ENCODE measurements around the gene SEC14L5.
"Not testable (repeated sequence)": the region's sequence is repeated elsewhere in the genome, so short reads cannot be mapped to it uniquely, and the experiment has no call there.

SEC14L5 gene

GRCh38 chr16:4958510-4959438, 644 bp downstream of the SEC14L5 start:
- no peak for DNase-seq

- DNase-seq: no peak
Observed at GRCh38 chr16:4960579-4960978, 2.4 kb downstream of the SEC14L5 start.

DNA sequence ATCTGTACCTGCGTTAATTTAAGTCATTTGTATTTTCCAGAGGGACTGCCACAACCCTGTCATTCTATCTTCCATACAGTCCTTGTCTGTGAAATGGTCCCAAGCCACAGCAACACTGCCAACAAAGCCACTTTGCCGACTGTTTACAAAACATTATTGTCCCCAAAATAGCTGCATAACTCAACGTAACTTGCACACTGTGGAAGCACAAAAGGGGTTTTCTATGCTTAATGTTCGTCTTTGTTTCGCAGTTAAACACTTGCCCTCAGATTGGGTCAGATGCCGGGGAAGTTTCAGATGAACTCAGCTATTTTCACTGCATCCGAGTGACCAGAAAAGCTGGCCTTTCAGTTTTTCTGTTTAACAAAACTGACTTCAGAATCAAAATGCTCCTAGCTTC, 4.6 kb downstream of the SEC14L5 start:
- no peak for DNase-seq

DNA sequence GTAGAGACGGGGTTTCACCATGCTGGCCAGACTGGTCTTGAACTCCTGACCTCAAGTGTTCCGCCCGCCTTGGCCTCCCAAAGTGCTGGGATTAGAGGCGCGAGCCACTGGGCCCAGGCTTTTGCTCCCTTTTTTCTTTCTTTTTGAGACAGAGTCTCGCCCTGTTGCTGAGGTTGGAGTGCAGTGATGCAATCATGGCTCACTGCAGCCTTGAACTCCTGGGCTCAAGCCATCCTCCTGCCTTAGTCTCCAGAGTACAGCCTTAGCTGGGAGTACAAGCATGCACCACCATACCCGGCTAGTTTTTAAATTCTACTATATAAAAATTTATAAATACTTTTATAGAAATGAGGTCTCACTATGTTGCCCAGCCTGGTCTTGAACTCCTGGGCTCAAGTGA, 5.4 kb downstream of the SEC14L5 start:
- not testable (repeated sequence) for DNase-seq

DNA sequence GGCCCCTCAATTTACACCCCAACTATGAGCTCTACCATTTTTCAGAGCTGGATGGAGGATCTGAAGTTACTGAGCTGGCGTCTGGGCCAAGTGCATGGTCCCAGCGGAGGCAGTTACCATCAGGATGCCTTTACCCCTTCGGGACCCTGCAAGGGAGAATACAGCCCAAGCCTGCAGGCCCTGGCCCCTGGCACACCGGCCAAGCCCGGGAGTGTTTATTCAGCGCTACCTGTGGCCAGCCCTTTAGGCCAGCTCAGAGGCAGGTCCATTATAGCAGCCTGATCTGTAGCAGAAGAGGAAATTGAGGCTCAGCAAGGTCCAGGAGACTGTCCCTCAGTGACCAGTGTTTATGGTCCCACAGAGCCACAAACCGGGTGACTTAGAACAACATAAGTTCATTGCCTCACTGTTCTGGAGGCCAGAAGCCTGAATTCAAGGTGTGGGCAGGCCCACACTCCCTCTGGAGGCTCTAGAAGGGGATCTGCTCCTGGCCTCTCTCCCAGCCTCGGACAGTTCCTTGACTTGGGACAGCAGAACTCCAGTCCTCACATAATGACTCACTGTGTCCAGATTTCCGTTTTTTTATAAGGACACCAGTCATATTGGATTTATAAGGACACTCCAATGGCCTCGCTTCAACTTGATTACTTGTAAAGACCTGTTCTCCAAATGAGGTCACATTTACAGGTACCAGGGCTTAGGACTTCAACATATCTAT, 8.8 kb downstream of the SEC14L5 start:
- no peak for DNase-seq

- not testable (repeated sequence) for DNase-seq
Observed at GRCh38 chr16:4968278-4968677, 10.1 kb downstream of the SEC14L5 start.

- no peak for DNase-seq
Observed at GRCh38 chr16:4968879-4969483, 10.9 kb downstream of the SEC14L5 start.

- no peak for DNase-seq
Observed at GRCh38 chr16:4970010-4970409, 11.9 kb downstream of the SEC14L5 start.

GRCh38 chr16:4972938-4973587, 14.9 kb downstream of the SEC14L5 start:
- no peak for DNase-seq

GRCh38 chr16:4976079-4976478, 17.9 kb downstream of the SEC14L5 start:
- DNase-seq: no peak

DNA sequence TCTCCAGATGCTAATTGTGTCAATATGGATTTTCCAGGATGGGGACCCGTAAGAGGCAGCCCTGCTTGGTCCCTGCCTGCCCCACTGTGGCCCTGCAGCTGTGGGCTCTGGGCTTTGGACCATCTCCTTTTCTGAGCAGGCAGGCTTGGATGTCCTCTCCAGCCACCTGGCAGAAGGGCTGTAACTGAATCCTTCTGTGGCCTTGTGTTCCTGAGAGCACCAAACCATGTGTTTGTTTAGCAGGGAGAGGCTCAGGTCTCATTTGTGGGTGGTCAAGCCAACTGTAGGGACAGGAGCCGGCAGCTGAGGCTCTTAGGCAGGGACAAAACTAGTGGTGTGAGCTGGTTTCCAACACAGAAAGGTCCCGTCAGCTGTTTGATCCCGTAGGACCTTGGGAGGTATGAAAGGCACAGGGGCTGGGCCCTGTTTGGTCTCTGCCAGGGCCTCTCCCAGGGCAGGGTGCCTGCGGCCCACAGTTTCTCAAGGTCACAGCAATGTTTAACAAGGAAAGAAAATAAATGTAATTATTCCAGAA, 18.5 kb downstream of the SEC14L5 start:
- DNase-seq: no peak

GRCh38 chr16:4979164-4979563, 21.0 kb downstream of the SEC14L5 start:
- no peak for DNase-seq

DNA sequence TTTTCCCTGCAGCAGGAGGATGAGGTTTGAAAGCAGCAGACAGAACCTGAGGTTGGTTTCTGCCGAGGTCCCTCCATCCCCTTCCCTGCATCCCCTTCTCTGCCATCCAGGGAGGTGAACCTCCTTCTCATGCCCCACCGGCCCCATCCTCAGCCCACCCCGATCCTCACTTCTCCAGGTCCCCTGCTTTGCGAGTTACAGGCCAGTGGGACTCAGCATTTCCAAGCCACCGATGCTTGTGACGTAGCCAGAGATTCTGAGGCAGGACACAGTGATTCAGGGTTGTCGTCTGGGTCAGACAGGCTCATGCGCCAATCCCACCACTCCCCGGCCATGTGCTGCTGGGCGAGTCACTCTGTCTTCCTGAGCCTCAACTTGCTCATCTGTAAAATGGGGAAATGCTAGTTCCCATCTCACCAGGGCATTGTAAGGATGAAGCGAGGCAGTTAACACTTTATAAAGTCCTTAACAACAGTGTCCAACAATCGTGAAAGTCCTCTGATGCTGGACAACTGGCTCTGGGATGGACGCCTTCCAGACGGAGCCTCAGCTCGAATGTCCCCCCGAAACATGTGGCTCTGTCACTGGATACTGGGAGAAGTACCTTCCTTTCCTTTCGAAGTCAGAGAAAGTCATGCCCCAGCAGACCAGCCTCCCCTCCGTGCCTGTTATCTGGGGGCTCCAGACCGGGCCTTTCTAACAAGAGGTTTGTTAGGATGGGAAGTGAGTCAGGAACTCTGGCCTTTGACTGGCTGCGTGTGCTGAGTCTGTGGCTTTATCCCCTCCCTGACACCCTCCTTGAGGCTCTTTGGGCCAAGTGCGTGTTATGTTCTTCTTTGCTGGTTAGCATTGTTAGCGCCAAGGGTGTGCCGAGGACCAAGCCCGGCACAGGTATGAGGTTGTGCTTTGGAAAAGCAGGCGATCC, 21.9 kb downstream of the SEC14L5 start:
- DNase-seq: no peak

GRCh38 chr16:4980691-4981090, 22.6 kb downstream of the SEC14L5 start:
- DNase-seq: no peak

DNA sequence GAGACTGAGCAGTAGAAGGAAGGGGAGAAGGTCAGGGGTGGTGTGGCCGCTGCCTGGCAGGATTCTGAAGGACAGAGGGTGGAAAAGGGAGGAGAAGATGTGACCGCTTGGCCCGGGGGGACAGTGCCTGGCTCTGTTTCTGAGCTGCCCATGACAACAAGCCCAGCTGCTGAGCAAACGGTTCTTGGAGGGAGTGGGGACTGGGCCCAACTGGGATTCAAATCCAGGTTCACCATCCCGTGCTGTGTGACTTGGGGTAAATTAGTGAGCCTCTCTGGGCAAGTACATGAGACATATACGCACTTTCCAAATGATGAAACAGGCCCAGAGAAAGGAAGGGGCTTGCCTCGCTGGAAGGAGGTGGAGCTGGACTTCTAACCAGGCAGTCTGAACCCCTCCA, 23.3 kb downstream of the SEC14L5 start:
- DNase-seq: no peak

DNA sequence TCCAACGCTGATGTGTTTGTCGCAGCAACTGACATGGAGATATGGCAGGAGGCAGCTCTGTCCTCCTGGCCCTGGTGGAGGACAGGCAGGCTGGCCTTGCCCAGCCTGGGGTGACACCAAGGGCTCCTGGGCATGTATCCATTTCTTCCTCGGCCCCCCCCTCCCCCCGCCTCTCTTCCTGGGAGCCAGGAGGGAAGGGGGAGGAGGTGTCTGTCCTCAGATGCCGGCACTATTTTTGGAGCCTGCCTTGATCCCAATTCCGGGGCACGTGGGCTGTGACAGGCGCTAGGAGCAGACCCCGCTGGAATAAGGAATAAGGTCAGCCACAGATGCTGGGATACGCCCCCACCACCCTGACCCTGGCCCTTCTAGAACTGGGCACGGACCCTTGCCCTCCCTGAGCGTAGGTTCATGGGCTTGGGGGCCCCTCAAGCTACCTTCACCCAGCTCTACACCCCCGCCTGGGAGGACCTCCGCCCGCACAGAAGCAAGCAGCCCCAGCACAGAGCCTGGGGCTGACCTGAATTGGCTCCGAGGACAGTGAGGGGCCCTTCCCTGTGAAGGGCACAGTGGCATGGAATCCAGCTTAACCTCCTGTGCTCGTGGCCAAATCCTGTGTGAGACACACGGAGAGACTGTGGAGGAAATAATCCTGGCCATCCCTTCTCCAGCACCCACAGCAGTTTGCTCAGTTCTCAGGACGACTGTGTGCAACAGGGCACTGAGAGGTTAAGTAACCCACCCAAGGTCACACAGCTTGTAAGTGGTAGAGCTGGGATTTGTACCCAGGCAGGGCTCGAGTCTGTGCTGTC, 24.1 kb downstream of the SEC14L5 start:
- no peak for DNase-seq

DNA sequence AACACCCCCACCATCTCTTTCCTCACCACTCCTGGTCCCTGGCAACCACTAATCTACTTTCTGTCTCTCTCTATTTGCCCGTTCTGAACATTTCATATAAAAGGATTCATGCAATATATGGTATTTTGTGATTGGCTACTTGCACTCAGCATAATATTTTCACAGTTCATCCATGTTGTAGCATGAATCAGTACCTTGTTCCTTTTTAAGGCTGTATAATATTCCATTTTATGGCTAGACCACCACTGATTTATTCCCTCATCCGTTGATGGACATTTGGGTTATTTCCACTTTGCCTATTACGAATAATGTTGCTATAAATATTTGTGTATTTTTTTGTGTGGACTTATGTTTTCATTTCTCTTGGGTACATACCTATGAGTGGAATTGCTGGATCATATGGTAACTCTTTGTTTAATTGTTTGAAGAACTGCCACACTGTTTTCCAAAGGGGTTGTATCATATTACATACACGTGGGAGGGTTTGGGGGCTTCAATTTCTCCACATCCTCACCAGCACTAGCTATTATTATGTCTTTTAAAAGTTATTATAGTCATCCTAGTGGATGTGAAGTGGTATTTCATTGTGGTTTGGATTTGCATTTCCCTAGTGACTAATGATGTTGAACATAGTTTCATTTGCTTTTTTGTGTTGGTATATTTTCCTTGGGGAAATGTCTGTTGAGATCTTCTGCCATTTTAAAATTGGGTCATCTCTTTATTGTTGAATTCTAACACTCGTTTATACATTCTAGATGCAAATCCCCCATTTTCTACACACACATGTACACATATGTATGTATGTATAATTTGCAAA, 26.3 kb downstream of the SEC14L5 start:
- DNase-seq: no peak

- no peak for DNase-seq
Observed at GRCh38 chr16:4987250-4987579, 29.1 kb downstream of the SEC14L5 start.

DNA sequence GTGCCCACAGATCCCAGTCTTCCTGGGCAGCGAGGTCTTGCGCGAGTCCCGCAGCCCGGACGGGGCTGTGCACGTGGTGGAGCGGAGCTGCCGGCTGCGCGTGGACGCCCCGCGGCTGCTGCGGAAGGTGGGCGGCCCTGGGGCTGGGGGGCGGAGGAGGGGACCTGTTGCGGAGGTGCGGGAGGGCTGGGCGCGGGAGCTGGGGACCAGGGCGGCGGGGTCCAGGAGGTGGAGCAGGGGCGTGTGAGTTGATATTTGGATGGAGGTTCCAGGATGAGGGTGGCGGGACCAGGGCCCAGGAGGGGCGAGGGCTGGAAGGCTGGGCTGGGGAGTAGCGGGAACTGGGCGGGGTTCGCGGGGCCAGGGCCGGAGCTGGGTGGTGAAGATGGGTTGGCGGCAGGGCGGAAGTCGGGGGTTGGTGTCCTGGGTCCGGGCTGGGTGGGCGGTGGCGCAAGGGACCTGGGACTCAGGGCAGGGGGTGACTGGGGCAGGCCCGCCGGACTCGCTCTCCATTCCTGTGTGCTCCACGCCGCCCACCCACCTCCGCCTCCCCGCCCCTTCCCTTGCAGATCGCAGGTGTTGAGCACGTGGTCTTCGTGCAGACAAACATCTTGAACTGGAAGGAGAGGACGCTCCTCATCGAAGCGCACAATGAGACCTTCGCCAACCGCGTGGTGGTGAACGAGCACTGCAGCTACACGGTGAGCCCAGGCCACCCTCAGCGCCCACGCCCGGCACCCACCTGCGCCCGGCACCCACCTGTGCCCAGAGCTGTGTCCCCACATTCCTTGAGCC, 29.6 kb downstream of the SEC14L5 start:
- no peak for DNase-seq
